GM10266 (cell line): ENCODE results near the gene GNAI1.

Experiments used
- DNase-seq: peaks from one replicate; pipeline ENCODE4 v3.0.0; 2012; ENCODE audit errors: extremely low spot score
- TF ChIP-seq, protein P1 (sequence below): IDR thresholded peaks from 2 replicates; pipeline ENCODE4 v1.5.1; 2012; ENCODE audit warnings: mild to moderate bottlenecking, low read depth; ENCODE audit not compliant: control insufficient read depth, insufficient read depth; ENCODE audit errors: missing control alignments

Gene GNAI1

DNA sequence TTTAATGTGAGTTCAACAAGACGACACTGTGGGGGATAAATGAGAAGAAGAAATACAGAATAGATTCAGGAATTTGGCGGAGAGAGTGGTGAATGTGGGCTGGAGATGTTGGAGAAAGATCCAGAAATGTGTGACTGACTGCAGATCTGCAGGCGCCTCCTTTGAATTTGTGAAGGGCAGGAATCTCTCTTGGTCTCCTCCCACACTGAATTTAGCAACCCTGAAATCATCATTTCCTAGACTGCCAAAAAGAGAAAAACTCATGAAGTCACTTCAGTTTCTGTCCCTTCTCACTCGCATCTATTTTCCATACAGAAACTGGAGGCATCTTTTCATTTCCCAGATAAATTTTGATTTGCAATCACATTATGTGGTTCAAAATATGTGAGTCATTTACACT is 128.7 kb downstream of the GNAI1 start:
- TF ChIP-seq, protein P1, sequence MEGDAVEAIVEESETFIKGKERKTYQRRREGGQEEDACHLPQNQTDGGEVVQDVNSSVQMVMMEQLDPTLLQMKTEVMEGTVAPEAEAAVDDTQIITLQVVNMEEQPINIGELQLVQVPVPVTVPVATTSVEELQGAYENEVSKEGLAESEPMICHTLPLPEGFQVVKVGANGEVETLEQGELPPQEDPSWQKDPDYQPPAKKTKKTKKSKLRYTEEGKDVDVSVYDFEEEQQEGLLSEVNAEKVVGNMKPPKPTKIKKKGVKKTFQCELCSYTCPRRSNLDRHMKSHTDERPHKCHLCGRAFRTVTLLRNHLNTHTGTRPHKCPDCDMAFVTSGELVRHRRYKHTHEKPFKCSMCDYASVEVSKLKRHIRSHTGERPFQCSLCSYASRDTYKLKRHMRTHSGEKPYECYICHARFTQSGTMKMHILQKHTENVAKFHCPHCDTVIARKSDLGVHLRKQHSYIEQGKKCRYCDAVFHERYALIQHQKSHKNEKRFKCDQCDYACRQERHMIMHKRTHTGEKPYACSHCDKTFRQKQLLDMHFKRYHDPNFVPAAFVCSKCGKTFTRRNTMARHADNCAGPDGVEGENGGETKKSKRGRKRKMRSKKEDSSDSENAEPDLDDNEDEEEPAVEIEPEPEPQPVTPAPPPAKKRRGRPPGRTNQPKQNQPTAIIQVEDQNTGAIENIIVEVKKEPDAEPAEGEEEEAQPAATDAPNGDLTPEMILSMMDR = no peak
- DNase-seq = no peak

DNA sequence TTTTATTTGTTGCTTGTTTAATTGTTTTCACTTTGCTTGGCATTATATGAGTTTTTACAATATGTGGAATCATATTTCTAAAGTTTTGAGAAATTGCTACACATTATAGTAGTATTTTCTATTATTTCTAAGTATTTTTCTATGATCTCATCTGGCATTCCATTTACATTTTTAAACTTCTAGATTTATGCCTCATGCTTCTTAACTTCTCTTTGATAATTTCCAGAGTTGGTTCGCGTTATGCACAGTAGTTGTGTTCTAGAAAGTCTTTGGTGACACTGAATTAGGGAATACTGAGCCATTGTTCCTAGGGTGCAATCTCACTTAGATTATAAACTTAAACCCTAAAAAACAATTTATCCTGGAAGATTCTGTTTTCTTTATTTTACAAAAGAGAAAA is 129.2 kb downstream of the GNAI1 start:
- DNase-seq = no peak
- TF ChIP-seq, protein P1 = no peak

DNA sequence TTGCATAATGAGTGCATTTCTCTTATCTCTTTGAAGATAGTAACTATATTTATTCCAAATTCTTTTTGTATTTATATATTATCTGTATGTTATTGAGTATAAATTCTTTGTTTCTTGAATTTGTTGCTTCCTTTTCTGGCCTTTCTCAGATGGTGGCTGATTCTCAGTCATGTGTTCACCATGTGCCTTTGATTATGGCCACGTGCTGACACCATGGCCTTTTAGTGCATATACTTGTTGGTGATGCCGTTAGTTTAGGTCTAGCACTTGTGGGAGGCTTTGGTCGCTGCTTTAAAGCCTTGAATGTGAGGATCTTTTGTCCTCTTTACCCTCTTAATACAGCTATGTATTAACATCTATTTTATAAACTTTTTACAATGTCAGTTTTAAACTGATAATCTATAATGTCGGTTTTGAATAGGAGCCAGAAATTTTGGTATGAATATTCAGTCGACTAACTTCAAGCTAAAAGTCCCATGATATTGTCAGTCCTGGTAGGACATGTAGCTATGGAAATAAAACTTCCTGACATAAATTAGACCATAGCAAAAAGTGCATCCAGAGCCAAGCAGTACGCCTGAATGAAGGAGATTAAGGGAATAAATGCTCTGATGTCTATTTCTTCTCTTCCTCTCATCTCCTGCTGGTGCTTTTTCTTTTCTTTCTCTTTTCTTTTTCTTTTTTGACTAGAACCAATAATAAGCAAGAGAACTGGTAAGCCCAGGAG is 130.3 kb downstream of the GNAI1 start:
- TF ChIP-seq, protein P1 = no peak
- no peak for DNase-seq

DNA sequence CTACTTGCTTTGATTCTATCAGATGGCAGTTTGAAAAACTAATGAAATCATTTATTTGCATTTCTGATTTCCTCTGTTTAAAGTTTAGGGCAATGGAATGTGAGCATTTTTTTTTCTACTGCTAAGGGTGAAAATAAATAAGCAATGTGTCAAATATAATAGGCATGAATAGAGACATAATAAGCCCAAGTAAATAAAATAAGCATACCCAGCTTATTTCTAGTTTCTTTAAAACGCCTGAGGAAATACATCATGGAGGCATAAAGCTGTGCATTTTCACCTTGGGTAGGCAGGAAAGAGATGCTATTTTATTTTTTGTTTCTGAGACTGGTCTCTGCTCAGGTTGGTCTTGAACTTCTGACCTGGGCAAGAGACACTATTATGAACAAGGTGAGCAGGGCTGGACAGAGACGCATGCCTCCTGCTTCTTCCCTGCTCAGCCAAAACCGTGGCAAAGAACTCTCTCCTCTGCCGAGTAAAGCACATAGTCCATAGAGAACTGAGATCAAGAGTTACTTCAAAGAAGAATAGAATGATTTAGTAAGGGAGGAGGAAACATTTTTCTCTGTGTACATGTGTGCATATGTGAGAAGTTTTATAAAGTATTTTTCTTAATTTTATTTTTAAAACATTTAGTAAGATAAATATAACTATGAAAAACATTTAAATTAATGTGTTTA is 138.1 kb downstream of the GNAI1 start:
- TF ChIP-seq, protein P1 = no peak
- DNase-seq = no peak

DNA sequence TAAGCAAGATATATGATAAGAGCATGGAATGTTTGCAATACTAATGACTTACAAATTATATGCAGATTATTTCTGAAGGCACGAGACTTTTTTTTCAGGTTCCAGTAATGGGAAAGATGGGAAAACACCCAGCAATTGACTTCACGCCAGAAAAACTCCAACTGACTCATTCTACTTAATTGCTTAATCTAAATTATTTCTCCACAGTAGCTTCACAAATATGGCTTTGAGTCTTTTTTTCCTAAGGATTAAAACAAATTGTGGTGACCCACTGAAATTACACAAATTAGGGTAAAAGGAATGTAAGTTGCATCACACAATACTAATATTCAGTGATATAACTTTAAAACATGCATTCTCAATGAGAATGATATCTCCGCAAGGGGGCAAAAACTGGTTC is 138.7 kb downstream of the GNAI1 start:
- no peak for DNase-seq
- TF ChIP-seq, protein P1 = no peak

DNA sequence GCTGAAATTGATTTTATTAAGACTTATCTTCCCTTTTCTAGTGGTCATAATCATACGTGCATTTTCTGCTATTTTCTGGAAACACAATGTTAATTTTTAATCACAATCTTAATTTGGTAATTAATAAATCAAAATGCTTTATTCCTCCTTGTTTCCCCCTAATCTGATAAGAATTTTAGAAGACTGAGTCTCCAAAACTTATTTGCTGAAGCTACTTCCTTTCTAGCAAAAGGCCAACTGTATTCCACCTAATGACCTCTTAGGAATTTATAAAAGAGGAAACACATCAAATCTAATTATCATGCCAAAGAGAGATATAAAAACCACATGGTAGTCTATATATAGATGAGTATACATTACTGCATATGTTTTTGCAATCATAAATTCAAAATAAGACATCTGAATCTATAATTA is 140.6 kb downstream of the GNAI1 start:
- no peak for DNase-seq
- TF ChIP-seq, protein P1 = no peak
